MM.1S (cell line): Measurements from ENCODE around the gene KPNB1.

ENCODE experiments used
- DNase-seq: peaks from one replicate; pipeline ENCODE4 v3.0.0-alpha.2; 2015
- H2AFZ ChIP-seq: fragments of 300-600 bp; sonication (generic); 2 replicates; pipeline ENCODE4 v1.6.0; 2016; ENCODE audit warnings: antibody characterized with exemption, low read length
- H3F3A ChIP-seq: fragments of 300-600 bp; sonication (generic); 2 replicates; pipeline ENCODE4 v1.6.1; 2016; ENCODE audit warnings: mild to moderate bottlenecking, antibody characterized with exemption, low read length, moderate library complexity, mixed read lengths; ENCODE audit not compliant: insufficient read depth
- H3K27ac ChIP-seq: fragments of 300-600 bp; sonication (generic); 2 replicates; pipeline ENCODE4 v1.5.1; 2016; ENCODE audit warnings: mild to moderate bottlenecking, low read length
- H3K27me3 ChIP-seq: fragments of 300-600 bp; sonication (generic); replicated peaks from 2 replicates; pipeline ENCODE4 v1.6.0; 2016; ENCODE audit warnings: low read length; ENCODE audit not compliant: insufficient read depth
- H3K36me3 ChIP-seq: fragments of 300-600 bp; sonication (generic); replicated peaks from 2 replicates; pipeline ENCODE4 v1.6.1; 2016; ENCODE audit warnings: mild to moderate bottlenecking, low read length, mixed read lengths; ENCODE audit not compliant: insufficient read depth
- H3K4me1 ChIP-seq: fragments of 300-600 bp; sonication (generic); 2 replicates; pipeline ENCODE4 v1.6.1; 2016; ENCODE audit warnings: low read length, mixed read lengths
- H3K4me2 ChIP-seq: fragments of 300-600 bp; sonication (generic); 2 replicates; pipeline ENCODE4 v1.6.0; 2016; ENCODE audit warnings: low read depth, low read length
- H3K4me3 ChIP-seq: fragments of 300-600 bp; sonication (generic); 2 replicates; pipeline ENCODE4 v1.5.1; 2016; ENCODE audit warnings: low read length, mixed read lengths
- H3K79me2 ChIP-seq: fragments of 300-600 bp; sonication (generic); 2 replicates; pipeline ENCODE4 v1.6.1; 2016; ENCODE audit warnings: mixed run types, low read length, mixed read lengths
- H3K9ac ChIP-seq: fragments of 300-600 bp; sonication (generic); 2 replicates; pipeline ENCODE4 v1.6.1; 2016; ENCODE audit warnings: low read length, mixed read lengths
- H3K9me2 ChIP-seq: fragments of 300-600 bp; sonication (generic); replicated peaks from 2 replicates; pipeline ENCODE4 v1.6.1; 2016; ENCODE audit warnings: mild to moderate bottlenecking, low read length, mixed read lengths; ENCODE audit not compliant: insufficient read depth
- H3K9me3 ChIP-seq: fragments of 300-600 bp; sonication (generic); replicated peaks from 2 replicates; pipeline ENCODE4 v1.6.1; 2016; ENCODE audit warnings: mild to moderate bottlenecking, low read length, mixed read lengths; ENCODE audit not compliant: insufficient read depth
- H4K20me1 ChIP-seq: fragments of 300-600 bp; sonication (generic); 2 replicates; pipeline ENCODE4 v1.6.1; 2016; ENCODE audit warnings: mild to moderate bottlenecking, low read length, moderate library complexity, mixed read lengths; ENCODE audit not compliant: insufficient read depth
- CTCF ChIP-seq: fragments of 300-600 bp; sonication (generic); IDR thresholded peaks from 2 replicates; pipeline ENCODE4 v1.5.1; 2016; ENCODE audit warnings: antibody characterized with exemption, low read length, mixed read lengths
- EZH2 ChIP-seq: fragments of 300-600 bp; sonication (generic); optimal IDR thresholded peaks from 2 replicates; pipeline ENCODE3; 2017; ENCODE audit warnings: low read depth, mild to moderate bottlenecking, antibody characterized with exemption, low read length, mixed read lengths
- EZH2phosphoT487 ChIP-seq: fragments of 300-600 bp; sonication (generic); IDR thresholded peaks from 2 replicates; pipeline ENCODE4 v1.6.1; 2018; ENCODE audit warnings: antibody characterized with exemption, low read length

The KPNB1 gene

GRCh38 chr17:47635734-47636133 is 14.0 kb upstream of the KPNB1 start:
- no peaks in the 10 kb centered on the region for H3K36me3 ChIP-seq
- H3K9ac ChIP-seq, result no peak overlapping the region
- H3K9me3 ChIP-seq, result no peaks in the 10 kb centered on the region
- no peak overlapping the region for H3K4me2 ChIP-seq
- no peaks in the 10 kb centered on the region for H3K4me1 ChIP-seq
- H3K27ac ChIP-seq, result no peak overlapping the region
- TF ChIP-seq EZH2 (no peak), EZH2phosphoT487 (no peak), CTCF (no peak)
- no peaks in the 10 kb centered on the region for H3F3A ChIP-seq
- no peak for DNase-seq
- H3K9me2 ChIP-seq, result no peaks in the 10 kb centered on the region
- no peaks in the 10 kb centered on the region for H3K27me3 ChIP-seq
- H3K4me3 ChIP-seq, result no peak overlapping the region
- H2AFZ ChIP-seq, result no peak overlapping the region
- no peaks in the 10 kb centered on the region for H3K79me2 ChIP-seq
- no peaks in the 10 kb centered on the region for H4K20me1 ChIP-seq

- H3K9me2 ChIP-seq, result no peaks in the 10 kb centered on the region
- no peak overlapping the region for H3K9ac ChIP-seq
- H3K79me2 ChIP-seq, result no peaks in the 10 kb centered on the region
- peaks cover 4% of the 10 kb centered on the region for H3K4me1 ChIP-seq
- peaks cover 4% of the 10 kb centered on the region; the same call in 1 of the 2 replicates for H3F3A ChIP-seq
- TF ChIP-seq EZH2, result no peak
- no peak for TF ChIP-seq EZH2phosphoT487
- no peak for TF ChIP-seq CTCF
- H3K9me3 ChIP-seq, result no peaks in the 10 kb centered on the region
- H3K27me3 ChIP-seq, result no peaks in the 10 kb centered on the region
- no peak overlapping the region for H3K4me3 ChIP-seq
- no peak overlapping the region for H3K4me2 ChIP-seq
- H3K27ac ChIP-seq, result no peak overlapping the region
- no peaks in the 10 kb centered on the region for H3K36me3 ChIP-seq
- DNase-seq, result no peak
- no peaks in the 10 kb centered on the region for H4K20me1 ChIP-seq
- H2AFZ ChIP-seq, result no peak overlapping the region
Measured at GRCh38 chr17:47636273-47637030, 13.3 kb upstream of the KPNB1 start.

- Histone ChIP-seq H2AFZ (no peak overlapping the region), H3K9me2 (no peaks in the 10 kb centered on the region), H3K4me1 (peaks cover 9% of the 10 kb centered on the region), H3K9ac (no peak overlapping the region), H3K27ac (no peak overlapping the region), H3K9me3 (no peaks in the 10 kb centered on the region), H3K4me3 (no peak overlapping the region), H3K36me3 (no peaks in the 10 kb centered on the region), H3F3A (peaks cover 8% of the 10 kb centered on the region; the same call in 1 of the 2 replicates), H4K20me1 (no peaks in the 10 kb centered on the region), H3K79me2 (no peaks in the 10 kb centered on the region), H3K4me2 (no peak overlapping the region), H3K27me3 (no peaks in the 10 kb centered on the region)
- no peak for DNase-seq
- TF ChIP-seq EZH2phosphoT487, result no peak
- no peak for TF ChIP-seq CTCF
- no peak for TF ChIP-seq EZH2
Measured at GRCh38 chr17:47638903-47639302, 10.8 kb upstream of the KPNB1 start.
